NOMO-1 treated with dmso at 0.1 percent for 144 hours (cell line): ENCODE results near the gene WSCD2.
"Not testable (repeated sequence)": the region's sequence is repeated elsewhere in the genome, so short reads cannot be mapped to it uniquely, and the experiment has no call there.

Experiments
- DNase-seq: peaks from one replicate; lab custom pipeline; 2025; ENCODE audit not compliant: unreplicated experiment; lab: John Stamatoyannopoulos, UW

Gene WSCD2

GRCh38 chr12:108193493-108193892, 64.4 kb downstream of the WSCD2 start:
- no peak for DNase-seq

GRCh38 chr12:108193917-108194316, 64.8 kb downstream of the WSCD2 start:
- DNase-seq = no peak

GRCh38 chr12:108194585-108194984, 65.5 kb downstream of the WSCD2 start:
- DNase-seq = no peak

GRCh38 chr12:108196319-108196718, 67.2 kb downstream of the WSCD2 start:
- no peak for DNase-seq

- no peak for DNase-seq
Observed at GRCh38 chr12:108196921-108197320, 67.8 kb downstream of the WSCD2 start.

- DNase-seq = no peak
Observed at GRCh38 chr12:108198043-108198442, 69.0 kb downstream of the WSCD2 start.

GRCh38 chr12:108199106-108199505, 70.0 kb downstream of the WSCD2 start:
- DNase-seq = no peak

GRCh38 chr12:108201808-108202207, 72.7 kb downstream of the WSCD2 start:
- no peak for DNase-seq

- DNase-seq = no peak
Observed at GRCh38 chr12:108204117-108204987, 75.3 kb downstream of the WSCD2 start.

- no peak for DNase-seq
Observed at GRCh38 chr12:108205864-108206263, 76.8 kb downstream of the WSCD2 start.

GRCh38 chr12:108207791-108208730, 79.0 kb downstream of the WSCD2 start:
- DNase-seq = no peak

- no peak for DNase-seq
Observed at GRCh38 chr12:108210001-108210400, 80.9 kb downstream of the WSCD2 start.

GRCh38 chr12:108211157-108211556, 82.1 kb downstream of the WSCD2 start:
- DNase-seq = no peak

- no peak for DNase-seq
Observed at GRCh38 chr12:108213871-108214445, 84.9 kb downstream of the WSCD2 start.

GRCh38 chr12:108214486-108214885, 85.4 kb downstream of the WSCD2 start:
- DNase-seq = no peak

GRCh38 chr12:108215458-108215857, 86.4 kb downstream of the WSCD2 start:
- no peak for DNase-seq

GRCh38 chr12:108218921-108219320, 89.8 kb downstream of the WSCD2 start:
- DNase-seq = no peak

GRCh38 chr12:108225101-108225500, 96.0 kb downstream of the WSCD2 start:
- DNase-seq = not testable (repeated sequence)

- DNase-seq = no peak
Observed at GRCh38 chr12:108226866-108227265, 97.8 kb downstream of the WSCD2 start.

- DNase-seq = no peak
Observed at GRCh38 chr12:108228746-108229145, 99.7 kb downstream of the WSCD2 start.

- DNase-seq = no peak
Observed at GRCh38 chr12:108231109-108231905, 102.2 kb downstream of the WSCD2 start.
